HG03439 (cell line): Measurements from ENCODE around the gene RAC2.
"Not testable (repeated sequence)": the region's sequence is repeated elsewhere in the genome, so short reads cannot be mapped to it uniquely, and the experiment has no call there.

Experiments used
- ATAC-seq: cut with Tn5 transposase; IDR thresholded peaks from one replicate; pipeline ENCODE4 v1.9.1; 2021; ENCODE audit warnings: mild to moderate bottlenecking, moderate library complexity; ENCODE audit not compliant: unreplicated experiment

Gene RAC2

GRCh38 chr22:37258005-37258752 lies 14.1 kb upstream of the RAC2 start:
- no peak for ATAC-seq

GRCh38 chr22:37256075-37256726 lies 12.1 kb upstream of the RAC2 start:
- ATAC-seq: no peak

DNA sequence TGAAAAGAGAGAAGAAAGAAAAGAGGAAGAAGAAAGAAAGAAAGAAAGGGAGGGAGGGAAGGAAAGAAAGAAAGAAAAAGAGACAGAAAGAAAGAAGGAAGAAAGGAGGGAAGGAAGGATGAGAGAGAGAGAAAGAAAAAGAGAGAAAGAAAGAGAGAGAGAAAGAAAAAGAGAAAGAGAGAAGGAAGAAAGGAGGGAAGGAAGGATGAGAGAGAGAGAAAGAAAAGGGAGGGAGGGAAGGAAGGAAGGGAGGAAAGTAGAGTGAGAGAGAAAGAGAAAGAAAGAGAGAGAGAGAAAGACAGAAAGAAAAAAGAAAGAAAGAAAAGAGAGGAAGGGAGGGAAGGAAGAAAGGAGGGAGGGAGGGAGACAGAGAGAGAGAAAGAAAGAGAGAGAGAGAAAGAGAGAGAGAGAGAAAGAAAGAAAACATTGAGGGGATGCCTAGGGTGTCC lies 11.5 kb upstream of the RAC2 start:
- no peak for ATAC-seq

GRCh38 chr22:37254867-37255233 lies 10.8 kb upstream of the RAC2 start:
- no peak for ATAC-seq

DNA sequence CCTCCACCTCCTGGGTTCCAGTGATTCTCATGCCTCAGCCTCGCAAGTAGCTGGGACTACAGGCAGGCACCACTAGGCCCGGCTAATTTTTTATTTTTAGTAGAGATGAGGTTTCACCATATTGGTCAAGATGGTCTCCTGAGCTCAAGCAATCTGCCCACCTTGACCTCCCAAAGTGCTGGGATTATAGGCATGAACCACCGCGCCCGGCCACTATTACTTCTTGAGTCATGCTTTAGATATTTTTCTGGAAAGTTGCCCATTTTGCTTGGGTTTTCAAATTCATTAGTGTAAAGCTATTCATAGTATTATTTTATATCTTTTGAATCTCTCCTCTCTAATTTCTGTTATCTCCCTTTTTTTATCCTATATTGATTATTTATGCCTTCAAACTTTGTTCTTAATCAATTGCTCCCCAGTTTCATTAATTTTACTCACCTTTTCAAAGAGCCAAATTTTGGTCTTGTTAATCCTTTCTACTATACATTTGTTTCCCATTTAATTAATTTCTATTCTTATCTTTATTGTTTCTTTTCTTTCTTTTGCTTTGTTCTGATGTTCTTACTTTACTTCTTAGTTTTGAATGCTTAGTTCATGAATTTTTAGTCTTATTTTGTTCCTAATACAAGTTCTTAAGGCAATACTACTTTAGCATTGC lies 10.3 kb upstream of the RAC2 start:
- ATAC-seq: no peak

GRCh38 chr22:37253126-37253660 lies 9.1 kb upstream of the RAC2 start:
- no peak for ATAC-seq

DNA sequence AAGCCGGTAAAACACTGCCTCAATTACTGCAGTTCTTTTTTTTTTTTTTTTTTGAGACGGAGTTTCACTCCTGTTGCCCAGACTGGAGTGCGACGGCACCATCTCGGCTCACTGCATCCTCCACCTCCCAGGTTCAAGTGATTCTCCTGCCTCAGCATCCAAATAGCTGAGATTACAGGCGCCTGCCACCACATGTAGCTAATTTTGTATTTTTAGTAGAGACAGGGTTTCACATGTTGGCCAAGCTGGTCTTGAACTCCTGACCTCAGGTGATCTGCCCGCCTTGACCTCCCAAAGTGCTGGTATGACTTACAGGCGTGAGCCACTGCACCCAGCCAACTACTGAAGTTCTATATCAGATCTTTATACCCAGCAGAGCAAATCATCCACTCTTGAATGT lies 7.8 kb upstream of the RAC2 start:
- not testable (repeated sequence) for ATAC-seq

GRCh38 chr22:37249986-37250385 lies 5.9 kb upstream of the RAC2 start:
- no peak for ATAC-seq

GRCh38 chr22:37248251-37248650 lies 4.2 kb upstream of the RAC2 start:
- no peak for ATAC-seq

DNA sequence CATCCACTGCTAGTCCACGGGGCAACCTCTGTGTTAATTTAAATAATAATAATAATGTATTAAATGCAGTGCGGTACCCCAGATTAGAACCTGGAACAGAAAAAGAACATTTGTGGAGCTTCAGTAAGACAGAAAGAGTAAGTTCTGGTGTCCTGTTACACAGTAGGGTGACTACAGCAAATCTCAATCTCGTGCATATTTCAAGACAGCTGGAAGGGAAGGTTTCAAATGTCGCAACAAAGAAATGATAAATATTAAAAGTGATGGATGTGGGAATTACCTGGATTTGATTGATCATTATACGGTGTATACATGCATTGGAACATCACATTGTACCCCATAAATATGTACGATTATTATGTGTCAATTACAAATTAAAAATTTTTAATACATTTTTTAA lies 1.7 kb upstream of the RAC2 start:
- ATAC-seq: no peak

DNA sequence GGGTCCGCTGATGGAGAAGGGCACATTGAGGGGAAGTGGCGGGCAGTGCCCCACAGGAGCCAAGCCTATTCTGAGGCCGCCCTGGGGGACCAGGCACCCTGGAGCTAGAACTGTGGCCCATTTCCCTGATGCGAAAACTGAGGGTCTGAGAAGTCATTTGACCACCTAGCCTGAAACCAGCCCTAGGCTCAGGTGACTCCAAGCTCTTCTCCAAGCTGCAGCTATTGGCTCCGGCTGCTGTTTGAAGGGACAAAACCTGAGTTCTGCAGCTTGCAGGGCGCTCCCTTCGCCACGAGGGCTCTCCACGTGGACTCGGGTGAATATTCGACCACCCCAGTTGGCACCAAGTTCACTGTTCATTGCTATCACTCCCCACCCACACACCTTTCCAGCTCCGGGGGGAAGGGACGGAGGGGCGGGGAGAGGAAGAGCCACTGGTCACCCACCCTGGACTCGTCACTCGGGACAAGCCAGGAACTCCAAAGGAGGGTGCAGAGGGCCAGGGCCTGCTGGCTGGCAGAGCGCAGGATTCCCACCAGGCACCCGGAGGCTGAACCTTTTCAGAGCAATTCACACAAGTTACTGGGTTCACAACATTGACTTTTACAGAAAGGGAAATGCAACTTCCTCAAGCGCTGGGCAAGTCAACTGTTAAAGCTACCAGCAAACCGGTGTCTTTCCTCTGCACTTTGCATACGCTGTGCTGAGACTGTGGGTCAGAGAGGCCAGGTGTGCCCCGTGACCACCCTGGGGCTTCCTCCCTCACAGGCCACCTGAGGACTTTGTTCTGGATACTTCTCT lies 1.1 kb upstream of the RAC2 start:
- peak; percentile 29 for ATAC-seq

DNA sequence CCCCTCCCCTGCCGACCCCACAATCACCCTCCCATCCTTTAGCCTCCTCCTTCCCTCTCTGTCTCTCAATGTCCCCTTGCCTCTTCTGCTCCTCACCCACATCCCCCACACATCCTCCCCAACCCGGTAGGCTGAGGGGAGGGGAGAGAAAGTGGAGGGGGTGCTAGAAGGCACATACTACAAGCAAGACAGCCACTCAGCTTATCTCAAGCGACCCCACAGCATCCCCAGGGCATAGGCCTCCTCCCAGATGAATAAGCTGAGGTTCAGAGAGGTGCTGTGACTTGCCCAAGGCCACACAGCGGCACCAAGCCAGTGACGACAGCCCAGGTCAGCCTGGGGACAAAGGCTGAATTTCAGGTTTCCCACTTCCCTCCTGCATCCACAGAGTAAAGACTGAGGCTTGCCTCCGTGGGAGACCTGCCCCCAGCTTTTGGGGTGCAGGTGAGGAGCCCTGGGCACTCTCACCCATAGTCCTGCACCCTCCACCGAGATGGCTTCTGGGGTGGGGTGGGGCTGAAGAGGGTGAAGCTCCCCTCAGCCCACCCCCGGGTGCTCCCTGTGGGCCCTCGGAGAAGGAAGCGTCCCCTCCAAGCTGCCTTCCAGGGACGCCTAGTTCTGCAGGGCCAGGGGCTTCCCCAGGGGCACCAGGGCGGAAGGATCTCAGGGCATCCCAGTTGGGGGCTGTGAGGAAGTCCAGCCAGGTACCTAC lies 511 bp downstream of the RAC2 start:
- peak; percentile 2 for ATAC-seq

GRCh38 chr22:37242395-37242918 lies 1.6 kb downstream of the RAC2 start:
- ATAC-seq: peak; percentile 60

DNA sequence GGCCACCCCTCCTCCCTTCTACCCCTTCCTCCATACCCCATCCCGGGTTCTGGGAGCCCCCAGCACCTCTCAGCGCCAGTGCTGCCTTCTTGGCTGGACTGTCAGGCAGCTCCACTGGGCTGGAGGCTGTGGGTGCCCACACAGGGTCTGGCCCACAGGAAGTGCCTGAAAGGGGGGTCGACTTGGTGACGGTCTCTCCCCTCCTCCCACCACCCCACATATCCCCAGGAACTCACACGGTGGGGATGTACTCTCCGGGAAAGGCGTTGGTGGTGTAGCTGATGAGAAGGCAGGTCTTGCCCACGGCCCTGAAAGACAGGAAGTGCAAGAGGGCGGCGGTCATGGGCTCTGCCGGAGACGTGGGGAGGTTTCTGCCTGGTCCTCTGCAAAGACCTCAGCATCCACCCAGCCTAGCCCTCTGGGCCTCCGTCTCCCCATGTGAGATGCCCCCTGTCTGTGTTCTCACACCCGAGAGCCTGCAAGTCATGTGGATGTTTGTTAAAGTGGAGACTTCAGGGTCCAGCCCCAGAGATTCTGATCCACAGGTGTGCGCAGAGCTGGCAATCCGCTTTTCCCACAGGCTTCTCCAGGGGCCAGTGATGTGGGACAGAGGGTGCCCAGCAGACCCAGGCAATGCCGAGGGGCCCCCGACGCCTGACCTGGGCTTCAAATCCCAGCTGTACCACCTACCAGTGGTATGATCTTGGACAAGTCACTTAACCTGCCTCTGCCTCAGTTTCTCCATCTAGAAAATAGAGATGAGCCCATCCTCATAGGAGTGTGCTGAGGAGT lies 2.5 kb downstream of the RAC2 start:
- ATAC-seq: no peak

- no peak for ATAC-seq
Measured at GRCh38 chr22:37240941-37241320, 3.1 kb downstream of the RAC2 start.

GRCh38 chr22:37240240-37240940 lies 3.7 kb downstream of the RAC2 start:
- no peak for ATAC-seq

DNA sequence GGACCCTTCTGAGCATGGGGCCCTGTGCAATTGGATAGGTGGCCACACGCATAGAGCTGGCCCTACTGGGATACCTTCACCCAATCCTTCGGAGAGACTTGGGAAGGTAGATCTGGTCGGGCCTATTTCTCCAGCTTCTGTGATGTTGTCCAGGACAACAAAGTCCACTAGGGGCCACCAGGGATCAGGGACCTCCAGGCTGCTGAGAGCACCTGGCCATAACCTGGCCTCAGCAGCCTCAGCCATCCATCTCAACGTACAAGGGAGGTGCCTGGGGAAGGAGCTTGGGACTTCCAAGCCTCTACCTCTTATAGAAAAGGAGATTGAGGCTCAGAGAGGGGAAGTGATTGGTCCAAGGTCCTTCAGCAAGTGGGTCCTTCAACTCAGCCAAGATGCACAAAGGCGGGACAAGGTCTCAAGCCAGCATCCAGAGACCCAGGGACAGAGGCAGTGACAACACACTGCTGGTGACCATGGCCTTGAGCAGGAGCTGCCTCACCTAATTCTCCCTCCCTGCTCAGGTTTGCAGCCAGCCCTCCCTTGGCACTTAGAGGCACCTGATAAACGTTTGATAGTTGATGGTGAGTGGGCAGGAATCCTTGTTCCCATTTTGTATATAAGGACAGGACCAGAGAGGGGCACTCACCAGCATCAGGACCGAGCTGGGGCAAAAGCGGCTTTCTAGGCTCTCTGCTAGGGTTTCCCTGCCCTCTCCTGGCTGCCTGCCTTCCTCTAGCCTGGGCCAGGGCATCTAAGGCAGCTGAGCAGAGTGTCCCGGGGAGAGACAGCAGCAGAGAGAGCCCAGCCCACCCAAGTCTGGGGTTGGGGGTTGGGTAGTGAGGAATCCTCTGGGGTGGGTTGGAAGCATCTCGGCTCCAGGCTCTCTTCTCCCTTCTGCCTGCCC lies 4.5 kb downstream of the RAC2 start:
- ATAC-seq: no peak
